Cardiac fibroblast (primary cell): Measurements from ENCODE around the gene PDGFC.
A peak's percentile ranks its signal among the peaks of the same experiment; 100 is the strongest.

Source experiments
- DNase-seq, 2 donors: peaks; one replicate each; pipeline versions ENCODE4 v3.0.0 to v3.0.0-alpha.2; 2010; ENCODE audit warnings: low read depth in 2 of 2
- H3K4me3 ChIP-seq, 2 donors: replicated peaks in 1 of 2; 1 replicate in 1 of 2; 2 replicates in 1 of 2; pipeline ENCODE4 v1.5.1; 2011; ENCODE audit warnings: low read depth in 2 of 2, low read length in 2 of 2, mild to moderate bottlenecking in 2 of 2, moderate library complexity in 1 of 2
- TF ChIP-seq, protein P1 (sequence below): IDR thresholded peaks from one replicate; pipeline ENCODE4 v1.5.1; 2011; ENCODE audit warnings: low read depth, mild to moderate bottlenecking, low read length, inconsistent platforms

The PDGFC gene

DNA sequence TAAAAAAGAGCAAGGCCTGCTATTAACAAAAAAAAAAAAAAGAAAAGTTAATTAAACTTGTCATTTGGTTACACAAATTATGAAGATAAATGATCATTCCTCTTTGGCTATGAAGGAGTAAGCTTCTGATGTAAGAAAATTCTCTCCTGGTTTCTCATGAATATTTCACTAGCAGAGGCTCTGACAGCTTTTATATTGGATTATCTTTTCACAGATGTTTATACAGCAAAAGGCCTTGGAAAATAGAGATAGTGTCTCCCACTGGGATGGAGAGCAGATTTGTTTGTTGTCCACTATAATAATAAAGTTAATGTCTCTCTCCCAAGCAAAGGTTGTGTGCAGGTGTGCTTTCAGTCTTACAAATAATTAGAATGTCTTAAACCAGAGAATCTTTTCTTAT lies 40.7 kb upstream of the PDGFC start:
- no peak for DNase-seq
- no peak overlapping the region for H3K4me3 ChIP-seq
- TF ChIP-seq, protein P1, sequence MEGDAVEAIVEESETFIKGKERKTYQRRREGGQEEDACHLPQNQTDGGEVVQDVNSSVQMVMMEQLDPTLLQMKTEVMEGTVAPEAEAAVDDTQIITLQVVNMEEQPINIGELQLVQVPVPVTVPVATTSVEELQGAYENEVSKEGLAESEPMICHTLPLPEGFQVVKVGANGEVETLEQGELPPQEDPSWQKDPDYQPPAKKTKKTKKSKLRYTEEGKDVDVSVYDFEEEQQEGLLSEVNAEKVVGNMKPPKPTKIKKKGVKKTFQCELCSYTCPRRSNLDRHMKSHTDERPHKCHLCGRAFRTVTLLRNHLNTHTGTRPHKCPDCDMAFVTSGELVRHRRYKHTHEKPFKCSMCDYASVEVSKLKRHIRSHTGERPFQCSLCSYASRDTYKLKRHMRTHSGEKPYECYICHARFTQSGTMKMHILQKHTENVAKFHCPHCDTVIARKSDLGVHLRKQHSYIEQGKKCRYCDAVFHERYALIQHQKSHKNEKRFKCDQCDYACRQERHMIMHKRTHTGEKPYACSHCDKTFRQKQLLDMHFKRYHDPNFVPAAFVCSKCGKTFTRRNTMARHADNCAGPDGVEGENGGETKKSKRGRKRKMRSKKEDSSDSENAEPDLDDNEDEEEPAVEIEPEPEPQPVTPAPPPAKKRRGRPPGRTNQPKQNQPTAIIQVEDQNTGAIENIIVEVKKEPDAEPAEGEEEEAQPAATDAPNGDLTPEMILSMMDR, result no peak

DNA sequence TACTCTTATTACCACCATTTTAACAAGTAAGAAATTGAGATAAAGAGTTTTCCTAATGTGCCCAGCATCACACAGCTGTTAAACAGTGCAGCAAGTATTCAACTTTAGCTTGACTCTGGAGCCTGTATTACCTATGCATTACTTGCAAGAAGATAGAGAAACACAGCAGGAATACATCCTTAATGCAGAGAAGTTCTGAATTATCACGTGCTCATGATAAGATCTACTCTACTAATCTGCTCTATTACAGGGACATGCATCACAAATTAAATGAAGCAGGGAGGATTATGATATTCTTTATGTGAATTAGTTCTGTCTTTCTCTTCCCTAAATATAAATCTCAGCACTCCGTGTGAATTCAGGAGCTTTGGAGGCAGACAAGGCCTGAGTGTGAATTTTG lies 39.0 kb upstream of the PDGFC start:
- TF ChIP-seq, protein P1, result no peak
- DNase-seq, result no peak
- H3K4me3 ChIP-seq, result no peak overlapping the region

DNA sequence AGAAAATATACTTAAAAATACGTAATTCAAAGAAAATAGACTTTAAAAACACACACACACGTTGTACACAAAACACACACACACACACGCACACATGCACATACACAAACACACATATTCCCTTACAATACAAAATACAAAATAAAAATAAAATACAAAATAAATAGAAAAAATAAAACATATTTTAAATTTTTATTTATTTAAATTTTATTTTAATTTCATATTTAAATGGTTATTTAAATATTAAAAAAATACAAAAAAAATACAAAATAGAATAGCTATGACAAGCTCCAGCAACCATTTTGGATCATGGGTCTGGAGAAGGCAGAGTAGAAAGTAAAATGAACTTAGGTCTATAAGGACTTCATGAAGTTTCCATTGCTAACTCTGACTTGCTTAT lies 34.2 kb upstream of the PDGFC start:
- no peak for DNase-seq
- H3K4me3 ChIP-seq, result no peak overlapping the region
- TF ChIP-seq, protein P1, result no peak

DNA sequence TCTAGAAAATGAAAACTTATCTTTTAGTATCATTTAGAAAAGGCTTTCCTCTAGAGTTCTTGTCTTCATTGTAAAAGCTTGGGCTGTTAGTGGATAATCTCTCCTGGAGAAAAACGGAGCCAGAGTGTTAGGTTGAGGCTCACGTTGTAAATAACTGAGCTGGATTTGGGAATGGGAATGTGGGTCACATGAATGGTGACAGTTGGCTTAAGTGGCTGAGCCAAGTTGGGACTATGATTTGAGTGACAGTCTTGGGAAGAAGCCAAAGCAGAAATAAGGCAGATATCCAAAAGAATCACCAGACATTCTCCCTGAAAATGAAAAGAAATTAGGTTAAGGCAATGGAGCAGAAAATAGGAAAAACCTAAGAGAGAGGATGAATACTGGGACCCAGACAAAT lies 33.6 kb upstream of the PDGFC start:
- DNase-seq, result peak in 1 of 2 donors; percentile 24
- TF ChIP-seq, protein P1, result no peak
- no peak overlapping the region for H3K4me3 ChIP-seq

DNA sequence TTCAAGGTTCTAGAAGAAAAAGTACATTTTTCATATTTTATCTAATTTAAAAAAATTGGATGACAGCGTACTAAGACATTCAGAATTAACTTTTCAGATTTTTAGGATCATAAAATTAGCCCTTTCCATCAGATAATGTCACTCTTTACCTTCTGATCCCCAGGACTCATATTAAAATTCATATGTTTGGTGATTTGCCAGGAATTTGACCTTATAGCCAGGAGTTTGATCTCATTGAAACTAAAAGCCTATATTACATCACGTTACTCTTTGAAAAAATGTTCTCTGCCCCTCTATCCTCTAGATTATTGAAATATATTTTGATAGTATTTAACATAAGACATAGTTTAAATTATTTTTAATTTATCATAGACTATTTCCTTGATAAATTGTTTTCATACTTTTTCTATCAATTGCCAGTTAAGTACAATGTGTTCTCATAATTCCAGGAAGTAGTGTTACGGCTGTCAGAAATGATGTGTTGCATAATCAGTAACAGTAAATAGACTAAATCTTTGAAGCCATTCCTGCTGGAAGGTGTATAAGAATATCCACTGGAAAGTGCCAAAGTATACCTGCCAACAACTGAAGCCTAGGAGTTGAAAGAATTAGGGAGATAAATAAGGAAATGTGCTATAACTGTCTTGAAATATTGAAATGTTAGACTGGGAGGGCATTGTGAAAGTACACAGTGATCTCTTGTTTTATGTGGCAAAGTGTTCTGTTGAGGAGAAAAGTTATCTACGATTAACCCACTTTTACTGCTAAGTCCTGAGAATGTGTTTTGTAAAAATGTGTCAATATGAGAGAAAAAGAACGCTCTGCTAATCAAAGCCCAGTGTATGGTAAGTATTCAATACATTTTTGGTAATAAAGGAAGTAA lies 32.9 kb upstream of the PDGFC start:
- TF ChIP-seq, protein P1, result no peak
- DNase-seq, result peak; percentile 72 to 77
- no peak overlapping the region for H3K4me3 ChIP-seq

DNA sequence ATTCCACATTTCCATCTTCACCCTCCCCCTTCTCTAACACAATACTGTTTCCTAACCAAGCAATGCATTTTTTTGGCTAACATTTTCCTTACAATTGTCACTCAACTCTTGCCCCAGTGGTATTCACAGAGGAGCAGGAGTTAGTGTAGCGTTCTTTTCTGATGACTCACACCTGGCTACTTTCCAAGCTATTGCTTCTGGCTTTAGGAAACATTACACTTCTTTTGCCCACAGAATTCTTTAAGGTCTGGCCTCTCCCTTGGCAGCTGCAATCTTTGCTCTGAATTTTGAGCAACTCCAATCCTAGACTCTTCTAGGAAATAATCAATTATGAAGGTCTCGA lies 27.5 kb upstream of the PDGFC start:
- no peak overlapping the region for H3K4me3 ChIP-seq
- TF ChIP-seq, protein P1, result no peak
- DNase-seq, result peak; percentile 99 to 100
